HG03457 (cell line): ENCODE results near the gene WDHD1.
"Not testable (repeated sequence)": the region's sequence is repeated elsewhere in the genome, so short reads cannot be mapped to it uniquely, and the experiment has no call there.

Source experiments
- ATAC-seq: cut with Tn5 transposase; IDR thresholded peaks from one replicate; pipeline ENCODE4 v1.9.1; 2021; ENCODE audit warnings: moderate number of reproducible peaks; ENCODE audit not compliant: unreplicated experiment

WDHD1 gene

DNA sequence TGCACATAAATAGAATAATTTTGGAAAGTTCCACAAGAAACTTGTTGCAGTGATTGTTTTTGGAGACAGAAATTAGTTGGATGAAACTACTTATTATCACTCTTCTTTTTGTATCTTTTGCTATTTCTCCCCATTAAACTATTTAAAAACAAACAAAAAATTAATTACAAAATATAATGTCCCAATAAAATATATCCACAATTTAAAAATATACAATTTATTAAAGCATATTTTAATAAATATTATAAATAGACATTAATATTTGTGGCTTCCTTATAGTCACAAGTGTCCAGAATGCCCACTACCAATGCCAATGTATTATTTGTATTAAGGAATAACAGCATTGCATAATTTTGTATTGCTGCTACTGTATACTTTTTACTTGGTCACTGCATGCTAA, 71.8 kb downstream of the WDHD1 start:
- no peak for ATAC-seq

DNA sequence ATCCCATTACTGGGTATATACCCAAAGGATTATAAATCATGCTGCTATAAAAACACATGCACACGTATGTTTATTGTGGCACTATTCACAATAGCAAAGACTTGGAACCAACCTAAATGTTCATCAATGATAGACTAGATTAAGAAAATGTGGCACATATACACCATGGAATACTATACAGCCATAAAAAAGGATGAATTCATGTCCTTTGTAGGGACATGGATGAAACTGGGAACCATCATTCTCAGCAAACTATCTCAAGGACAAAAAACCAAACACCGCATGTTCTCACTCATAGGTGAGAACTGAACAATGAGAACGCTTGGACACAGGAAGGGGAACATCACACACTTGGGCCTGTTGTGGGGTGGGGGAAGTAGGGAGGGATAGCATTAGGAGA, 73.3 kb downstream of the WDHD1 start:
- not testable (repeated sequence) for ATAC-seq

DNA sequence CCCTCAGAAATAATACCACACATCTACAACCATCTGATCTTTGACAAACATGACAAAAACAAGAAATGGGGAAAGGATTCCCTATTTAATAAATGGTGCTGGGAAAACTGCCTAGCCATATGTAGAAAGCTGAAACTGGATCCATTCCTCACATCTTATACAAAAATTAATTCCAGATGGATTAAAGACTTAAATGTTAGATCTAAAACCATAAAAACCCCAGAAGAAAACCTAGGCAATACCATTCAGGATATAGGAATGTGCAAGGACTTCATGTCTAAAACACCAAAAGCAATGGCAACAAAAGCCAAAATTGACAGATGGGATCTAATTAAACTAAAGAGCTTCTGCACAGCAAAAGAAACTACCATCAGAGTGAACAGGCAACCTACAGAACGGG, 74.1 kb downstream of the WDHD1 start:
- ATAC-seq: not testable (repeated sequence)

DNA sequence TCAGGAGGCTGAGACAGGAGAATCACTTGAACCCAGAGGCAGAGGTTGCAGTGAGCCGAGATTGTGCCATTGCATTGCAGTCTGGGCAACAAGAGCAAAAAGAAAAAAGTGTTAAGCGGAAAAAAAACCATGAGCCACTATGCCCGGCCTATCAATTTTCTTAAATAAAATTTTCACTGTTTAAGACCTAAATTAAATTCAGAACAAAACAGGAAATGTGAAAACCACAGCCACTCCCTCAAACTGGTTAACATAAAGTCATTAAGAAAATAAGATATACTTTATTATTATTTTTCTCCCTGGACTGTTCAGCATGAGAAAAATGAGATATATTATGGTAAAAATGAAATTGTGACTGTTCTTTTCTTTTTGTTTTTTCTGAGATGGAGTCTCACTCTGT, 79.7 kb downstream of the WDHD1 start:
- ATAC-seq: no peak

DNA sequence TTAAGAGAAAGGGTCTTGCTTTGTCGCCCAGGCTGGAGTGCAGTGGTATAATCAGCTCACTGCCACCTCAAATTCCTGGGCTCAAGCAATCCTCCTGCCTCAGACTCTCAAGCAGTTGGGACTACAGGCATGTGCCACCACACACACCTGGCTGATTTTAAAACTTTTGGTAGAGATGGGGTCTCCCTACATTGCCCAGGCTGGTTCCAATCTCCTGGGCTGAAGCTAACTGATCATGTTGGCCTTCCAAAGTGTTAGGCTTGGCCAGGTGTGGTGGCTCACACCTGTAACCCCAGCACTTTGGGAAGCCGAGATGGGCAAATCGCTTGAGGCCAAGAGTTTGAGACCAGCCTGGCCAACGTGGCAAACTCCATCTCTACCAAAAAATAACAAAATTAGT, 80.4 kb downstream of the WDHD1 start:
- no peak for ATAC-seq

DNA sequence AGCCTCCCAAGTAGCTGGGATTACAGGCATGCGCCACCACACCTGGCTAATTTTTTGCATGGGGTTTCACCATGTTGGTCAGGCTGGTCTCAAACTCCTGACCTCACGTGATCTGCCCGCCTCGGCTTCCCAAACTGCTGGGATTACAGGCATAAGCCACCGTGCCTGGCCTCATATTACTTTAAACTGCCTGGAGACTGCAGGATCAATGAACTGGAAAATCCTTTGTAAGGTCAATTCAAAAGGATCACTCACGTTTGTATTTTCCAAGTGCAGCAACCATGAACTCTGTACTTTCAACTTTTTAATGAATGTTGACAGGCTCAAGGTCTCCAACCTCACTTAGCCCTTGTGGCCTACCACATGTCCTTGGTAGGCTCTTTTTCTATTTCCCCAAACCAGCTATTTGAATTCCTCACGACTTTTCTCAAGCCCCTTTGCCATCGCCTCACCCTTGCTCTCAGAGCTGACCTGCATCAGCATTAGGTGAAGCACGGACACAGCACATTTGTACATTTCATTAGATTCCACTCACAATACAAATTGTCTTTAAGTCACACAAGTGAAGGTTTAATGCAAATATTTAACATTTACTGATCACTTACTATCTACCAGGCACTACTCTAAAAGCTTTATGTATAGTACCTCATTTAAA, 82.0 kb downstream of the WDHD1 start:
- no peak for ATAC-seq

DNA sequence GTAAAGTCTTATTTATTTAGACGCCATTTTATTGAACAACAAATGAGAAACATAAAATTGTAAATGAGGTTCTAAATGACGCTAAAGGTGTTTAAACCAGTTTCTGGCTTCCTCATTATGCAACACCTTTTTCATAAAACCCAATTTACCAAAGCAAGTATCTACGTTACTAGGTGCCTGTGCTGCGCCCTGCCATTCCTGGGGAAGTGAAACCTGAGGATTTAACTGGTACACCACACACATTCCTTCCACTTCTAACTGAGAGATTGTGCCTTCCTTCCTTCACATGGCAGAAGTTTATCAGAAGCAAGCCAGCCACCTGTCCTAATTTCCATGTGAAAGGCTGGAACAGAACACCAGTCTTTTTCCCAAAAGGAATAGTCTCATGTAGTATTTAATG, 84.0 kb downstream of the WDHD1 start:
- ATAC-seq: no peak

DNA sequence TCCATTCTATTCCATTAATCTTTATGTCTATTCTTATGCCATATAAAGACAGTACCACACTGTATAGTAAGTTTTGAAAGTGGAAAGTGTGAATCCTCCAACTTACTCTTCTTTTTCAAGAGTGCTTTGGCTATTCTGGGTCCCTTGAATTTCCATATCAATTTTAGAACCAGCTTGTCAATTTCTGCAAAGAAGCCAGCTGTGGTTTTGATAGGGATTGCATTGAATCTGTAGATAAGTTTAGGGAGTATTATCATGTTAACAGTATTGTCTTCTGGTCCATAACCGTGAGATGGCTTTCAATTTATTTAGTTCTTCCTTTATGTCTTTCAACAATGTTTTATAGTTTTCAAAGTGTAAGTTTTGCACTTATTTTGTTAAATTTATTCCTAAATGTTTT, 90.1 kb downstream of the WDHD1 start:
- ATAC-seq: no peak

DNA sequence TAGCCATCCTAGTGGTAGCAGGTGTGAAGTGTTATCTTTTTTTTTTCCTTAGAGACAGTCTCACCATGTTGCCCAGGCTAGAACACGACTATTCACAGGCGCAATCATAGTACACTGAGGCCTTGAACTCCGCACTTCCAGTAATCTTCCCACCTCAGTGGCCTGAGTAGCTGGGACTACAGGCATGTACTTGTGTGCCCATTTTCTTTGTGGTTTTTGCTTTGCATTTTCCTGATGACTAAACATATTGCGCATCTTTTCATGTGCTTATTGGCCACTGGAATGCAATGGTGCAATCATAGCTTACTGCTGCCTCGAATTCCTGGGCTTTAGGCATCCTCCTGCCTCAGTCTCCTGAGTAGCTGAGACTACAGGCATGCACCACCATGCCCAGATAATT, 90.9 kb downstream of the WDHD1 start:
- ATAC-seq: no peak

DNA sequence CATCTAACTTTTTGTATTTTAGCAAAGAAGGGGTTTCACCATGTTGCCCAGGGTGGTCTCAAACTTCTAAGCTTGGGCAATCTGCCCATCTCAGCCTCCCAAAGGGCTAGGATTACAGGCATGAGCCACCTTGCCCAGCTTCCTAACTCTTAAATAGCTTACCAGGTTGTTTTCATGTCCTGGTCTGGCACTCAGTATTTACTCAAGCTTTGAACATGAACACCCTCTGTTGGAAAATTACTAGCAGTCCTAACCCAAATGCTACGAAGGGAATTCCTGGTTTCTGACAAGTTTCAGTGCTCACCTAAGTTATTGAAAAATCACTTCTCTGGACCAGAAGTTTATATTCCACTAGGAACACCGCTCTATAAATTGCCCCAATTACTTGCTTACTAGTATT, 91.8 kb downstream of the WDHD1 start:
- no peak for ATAC-seq

DNA sequence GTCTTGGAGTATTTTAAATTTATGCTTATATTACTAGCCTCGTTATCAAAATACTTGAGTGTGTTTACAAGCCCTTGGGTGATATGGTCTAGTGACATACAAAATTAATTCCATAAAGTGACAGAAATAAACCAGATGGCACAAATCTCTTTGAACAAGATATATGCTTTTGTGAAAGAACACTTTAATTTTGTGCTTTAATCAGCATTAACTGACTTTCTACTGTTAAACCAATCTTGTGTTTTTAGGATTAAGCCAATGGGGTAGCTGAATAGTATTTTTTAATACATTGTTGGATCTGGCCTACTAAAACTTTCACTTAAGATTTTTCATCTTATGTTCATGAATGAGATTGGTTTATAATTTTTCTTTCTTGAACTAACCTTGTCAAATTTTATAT, 93.9 kb downstream of the WDHD1 start:
- ATAC-seq: no peak

DNA sequence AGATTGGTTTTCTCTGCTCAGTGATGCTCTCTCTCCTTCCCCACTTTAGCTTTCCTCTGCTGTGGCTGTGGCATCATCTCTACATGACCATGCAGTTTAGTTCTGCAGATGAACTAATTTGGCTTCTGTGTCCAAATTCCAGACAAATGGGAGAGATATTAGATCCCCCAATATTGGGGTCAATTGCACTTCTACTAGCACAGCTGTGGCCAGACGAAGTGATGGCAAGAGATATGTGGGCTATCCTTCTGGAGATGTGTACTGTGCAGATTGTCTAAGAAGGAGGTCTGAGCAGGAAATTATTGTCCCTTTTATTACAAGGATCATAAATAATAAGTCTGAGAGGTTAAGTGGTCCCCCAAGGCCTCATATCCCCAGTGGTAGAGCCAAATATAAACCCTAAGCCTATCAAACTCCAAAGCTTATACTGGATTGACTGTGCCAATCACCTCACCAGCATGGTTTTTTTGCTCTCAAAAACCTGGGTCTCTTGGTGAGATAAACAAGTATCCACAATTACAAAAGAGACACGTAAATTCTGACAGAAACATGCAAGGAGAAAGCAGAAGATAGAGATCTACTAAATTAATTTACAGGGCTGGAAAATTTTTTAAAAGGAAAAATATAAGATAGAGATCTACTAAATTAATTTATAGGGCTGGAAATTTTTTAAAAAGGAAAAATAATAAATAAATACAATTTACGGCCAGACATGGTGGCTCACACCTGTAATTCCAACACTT, 95.1 kb downstream of the WDHD1 start:
- no peak for ATAC-seq

DNA sequence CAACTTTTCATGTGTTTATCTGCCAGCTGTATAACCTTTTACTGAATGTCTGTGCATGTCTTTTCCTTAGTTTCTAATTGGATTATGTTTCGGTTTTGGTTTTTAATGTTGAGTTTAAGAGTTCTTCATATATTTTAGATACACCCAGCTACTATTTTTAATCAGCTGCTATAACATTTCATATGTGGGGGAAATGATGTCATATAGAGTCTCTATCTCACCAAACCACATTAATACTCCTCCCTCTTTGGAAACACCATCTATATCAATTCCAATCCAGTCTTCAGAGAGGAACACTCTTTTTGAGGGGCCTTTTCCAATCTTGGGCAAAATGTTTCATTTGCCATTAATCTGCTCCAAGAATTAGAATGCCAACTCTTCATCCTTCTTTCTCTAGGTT, 95.8 kb downstream of the WDHD1 start:
- ATAC-seq: no peak

DNA sequence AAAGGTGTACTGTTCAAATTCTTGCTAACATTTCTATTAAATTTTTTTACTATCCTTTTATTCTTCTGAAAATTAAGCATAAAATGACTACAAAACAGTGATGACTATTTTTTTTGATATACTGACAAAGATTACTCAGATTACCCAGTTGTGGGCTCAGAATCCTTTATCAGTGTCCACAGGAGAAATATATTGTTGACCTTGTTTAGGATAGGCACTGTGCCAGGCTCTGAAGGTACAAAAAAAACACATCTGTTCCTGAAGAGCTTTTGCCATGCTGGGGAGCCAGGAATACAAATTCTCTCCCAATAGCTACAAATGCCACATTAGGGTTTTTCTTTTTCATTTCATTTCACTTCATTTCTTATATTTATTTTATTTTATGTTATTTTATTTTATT, 97.3 kb downstream of the WDHD1 start:
- no peak for ATAC-seq

DNA sequence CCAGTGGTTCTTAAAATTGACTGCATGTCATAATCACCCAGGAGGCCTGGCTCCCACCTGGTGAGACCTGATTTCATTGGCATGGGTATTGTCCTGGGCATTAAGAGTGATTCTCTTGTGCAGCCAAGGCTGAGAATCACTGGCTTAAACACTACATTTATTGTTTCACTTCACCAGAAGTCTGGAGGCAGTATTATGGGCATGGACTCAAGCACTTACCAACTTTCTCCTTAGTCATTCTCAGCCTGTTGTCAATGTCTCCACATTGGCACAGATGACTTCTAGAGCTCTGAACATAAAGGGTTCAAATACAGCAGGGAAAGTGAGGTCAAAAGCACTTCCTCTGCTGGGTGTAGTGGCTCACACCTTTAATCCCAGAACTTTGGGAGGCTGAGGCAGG, 98.7 kb downstream of the WDHD1 start:
- ATAC-seq: no peak

DNA sequence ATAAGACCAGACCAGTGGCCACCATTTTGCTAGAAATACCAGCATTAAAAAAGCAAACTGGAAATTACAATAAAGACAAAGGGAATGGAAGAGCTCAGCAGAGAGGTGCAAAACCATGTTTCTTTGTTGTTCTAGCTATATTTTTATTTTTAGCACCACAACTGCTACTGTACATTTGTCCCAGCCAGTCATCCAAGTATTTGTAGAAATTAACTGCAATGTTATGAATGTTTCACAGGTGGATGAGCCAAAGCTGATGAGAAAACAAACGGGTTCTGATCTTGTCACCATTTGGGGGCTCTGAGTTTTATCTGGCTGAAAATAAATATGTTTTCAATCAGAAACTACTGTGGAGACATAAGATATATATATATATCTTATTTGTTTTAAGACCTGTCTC, 99.3 kb downstream of the WDHD1 start:
- no peak for ATAC-seq

DNA sequence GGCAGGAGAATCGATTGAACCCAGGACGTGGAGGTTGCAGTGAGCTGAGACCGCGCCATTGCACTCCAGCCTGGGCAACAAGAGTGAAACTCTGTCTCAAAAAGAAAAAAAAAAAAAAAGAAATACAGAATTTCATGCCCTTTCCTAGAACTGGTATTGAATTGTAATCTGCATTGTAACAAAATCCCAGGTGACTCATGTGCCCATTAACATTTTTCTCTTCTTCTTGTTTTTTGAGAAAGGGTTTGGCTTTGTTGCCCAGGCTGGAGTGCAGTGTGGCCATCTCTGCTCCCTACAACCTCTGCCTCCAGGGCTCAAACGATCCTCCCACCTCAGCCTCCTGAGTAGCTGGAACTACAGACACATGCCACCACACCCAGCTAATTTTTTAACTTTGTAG, 100.3 kb downstream of the WDHD1 start:
- not testable (repeated sequence) for ATAC-seq

DNA sequence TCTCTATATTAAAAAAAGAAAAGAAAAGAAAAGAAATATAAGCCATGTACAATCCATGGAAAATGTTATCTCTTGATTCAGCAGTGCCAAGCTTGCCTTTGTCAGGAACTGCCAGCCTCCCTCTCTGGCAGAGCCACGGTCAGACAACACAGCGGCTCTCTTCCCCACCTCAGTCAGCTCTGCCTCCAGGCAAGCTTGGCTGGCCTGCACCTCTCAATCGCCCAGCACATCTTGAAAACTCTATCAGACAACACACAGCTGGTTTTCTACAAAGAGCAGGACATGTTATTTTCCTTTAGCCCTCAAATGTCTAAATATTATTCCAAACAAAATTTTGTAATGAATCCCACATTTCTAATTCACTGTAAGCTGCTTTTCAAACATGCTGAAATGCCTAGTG, 104.3 kb downstream of the WDHD1 start:
- ATAC-seq: no peak

DNA sequence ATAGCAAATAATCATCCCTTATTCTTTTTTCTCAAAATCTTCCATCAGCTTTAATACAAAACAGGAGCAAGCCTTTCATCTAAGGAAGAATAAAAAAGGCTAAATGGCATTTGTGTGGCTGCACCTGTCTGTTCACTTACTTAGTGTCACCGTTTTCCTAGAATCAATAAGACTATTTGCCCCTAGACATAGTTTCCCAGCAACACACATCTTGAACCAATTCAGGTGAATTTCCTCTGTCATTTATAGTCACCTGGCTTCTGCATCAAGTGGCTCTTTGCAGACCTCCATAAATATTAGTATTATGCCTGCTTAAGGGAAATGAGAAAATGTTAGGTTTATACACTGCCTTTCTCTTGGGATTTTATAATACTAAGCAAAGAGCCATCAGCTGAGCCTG, 106.8 kb downstream of the WDHD1 start:
- ATAC-seq: no peak

DNA sequence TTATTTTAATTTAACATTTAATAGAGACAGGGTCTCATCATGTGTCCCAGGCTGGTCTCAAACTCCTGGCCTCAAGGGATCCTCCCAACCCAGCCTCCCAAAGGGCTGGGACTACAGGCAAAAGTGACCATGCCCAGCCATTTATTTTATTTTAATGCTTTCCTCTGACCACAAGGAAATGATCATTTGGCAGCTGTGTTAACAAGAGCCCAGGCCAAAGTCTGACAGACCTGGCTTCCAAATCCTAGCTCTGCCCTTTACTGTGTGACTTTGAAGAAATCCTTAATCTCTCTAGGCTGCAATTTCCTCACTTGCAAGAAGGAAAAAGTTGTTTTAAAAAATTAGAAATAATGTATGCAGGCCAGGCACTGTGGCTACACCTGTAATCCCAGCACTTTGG, 107.6 kb downstream of the WDHD1 start:
- no peak for ATAC-seq

DNA sequence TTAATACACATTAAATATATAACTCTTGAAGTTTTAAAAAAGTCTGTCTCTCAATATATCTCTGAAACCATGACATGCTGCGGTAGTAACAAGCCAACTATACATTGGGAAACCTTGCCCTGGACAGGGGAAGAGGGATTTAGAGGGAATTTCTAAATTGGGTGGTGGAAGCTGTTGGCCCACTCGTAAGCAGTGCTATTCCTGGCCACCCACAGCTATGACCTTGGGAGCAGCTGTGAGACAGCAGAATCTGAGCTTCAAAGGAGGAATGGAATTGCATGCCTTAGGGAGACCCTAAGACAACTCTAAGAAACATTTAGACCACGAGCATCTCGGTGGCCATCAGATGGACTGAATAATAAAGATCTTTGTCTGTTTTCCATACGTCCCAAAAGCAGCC, 108.5 kb downstream of the WDHD1 start:
- ATAC-seq: no peak

DNA sequence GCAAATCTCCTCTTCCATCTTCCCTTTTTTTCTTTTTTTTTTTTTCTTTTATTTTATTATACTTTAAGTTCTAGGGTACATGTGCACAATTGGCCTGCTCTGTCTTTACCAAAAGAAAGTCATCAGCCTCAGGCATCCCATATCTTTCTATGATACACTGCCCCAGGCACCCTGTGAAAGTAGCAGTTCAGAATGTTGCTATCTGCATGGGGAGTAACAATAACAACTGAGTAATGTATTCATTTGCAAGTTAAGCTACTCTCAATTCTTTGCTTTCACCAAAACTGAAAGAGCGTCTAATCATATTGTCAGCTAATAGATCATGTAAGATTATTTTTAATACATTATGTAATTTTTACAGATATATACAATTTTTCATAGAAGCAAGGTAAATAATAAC, 110.8 kb downstream of the WDHD1 start:
- no peak for ATAC-seq
